Small intestine (tissue), 7 donors: ENCODE data around the gene MDGA2. TPM values are rescaled to one million over a fixed set of nuclear protein-coding genes. Genes with fewer than 3 reads are reported as not detected.
"Not testable (repeated sequence)": the region's sequence is repeated elsewhere in the genome, so short reads cannot be mapped to it uniquely, and the experiment has no call there.

Source experiments
- DNase-seq, 2 donors: peaks; one replicate each; pipeline versions ENCODE4 v3.0.0 to v3.0.0-alpha.2; 2013
- FAIRE-seq: peaks from 2 replicates; lab custom pipeline; 2012; peaks lifted over from hg19 to GRCh38; lab: Jason Lieb, UNC
- H3K27ac ChIP-seq, 3 donors: one replicate each; pipeline ENCODE4 v1.5.1; 2013; ENCODE audit warnings: low read length in 2 of 3, mild to moderate bottlenecking in 2 of 3, control low read depth in 1 of 3, inconsistent platforms in 1 of 3, low read depth in 1 of 3, moderate library complexity in 1 of 3
- H3K27me3 ChIP-seq, 3 donors: one replicate each; pipeline ENCODE4 v1.6.1; 2013; ENCODE audit warnings: low read length in 3 of 3, inconsistent platforms in 1 of 3; ENCODE audit not compliant: control insufficient read depth in 3 of 3, insufficient read depth in 3 of 3
- H3K36me3 ChIP-seq, 3 donors: one replicate each; pipeline ENCODE4 v1.6.1; 2013; ENCODE audit warnings: low read length in 3 of 3, inconsistent platforms in 1 of 3, low read depth in 1 of 3, mild to moderate bottlenecking in 1 of 3, moderate library complexity in 1 of 3; ENCODE audit not compliant: control insufficient read depth in 3 of 3, insufficient read depth in 2 of 3
- H3K4me1 ChIP-seq, 3 donors: one replicate each; pipeline ENCODE4 v1.6.1; 2013; ENCODE audit warnings: low read length in 2 of 3, inconsistent platforms in 1 of 3, low read depth in 1 of 3, mild to moderate bottlenecking in 1 of 3, moderate library complexity in 1 of 3; ENCODE audit not compliant: control insufficient read depth in 3 of 3, insufficient read depth in 2 of 3
- H3K4me3 ChIP-seq, 3 donors: one replicate each; pipeline ENCODE4 v1.5.1; 2013; ENCODE audit warnings: low read length in 3 of 3, control low read depth in 1 of 3, inconsistent platforms in 1 of 3, low read depth in 1 of 3, mild to moderate bottlenecking in 1 of 3, moderate library complexity in 1 of 3
- H3K9me3 ChIP-seq, 2 donors: one replicate each; pipeline ENCODE4 v1.6.1; 2013; ENCODE audit warnings: low read depth in 1 of 2, low read length in 1 of 2; ENCODE audit not compliant: control insufficient read depth in 2 of 2, insufficient read depth in 1 of 2
- WGBS, 3 donors: extraction: QIAGEN DNeasy Blood & Tissue Kit; methylation state at CpG; one replicate each; pipeline ENCODE4 v1.1.7; 2013; 5-methylcytosine and 5-hydroxymethylcytosine counted together
- polyA plus RNA-seq, 4 donors: library from polyadenylated mRNA; stranded (reverse) in 3 of 4; unstranded in 1 of 4; fragments of 200-250 nt in 3 of 4; fragments of 120-200 nt in 1 of 4; gene quantifications; one replicate each; pipeline versions ENCODE4 v1.2.1 to v1.2.3, GENCODE V29; 2013
- donor health status: healthy with polysubstance abuse.
- donor health status: control.
- donor health status: control.
- donor health status: Bipolar disorder and iron deficiency.
- donor health status: healthy.

MDGA2 gene
- polyA plus RNA-seq, 4 donors = 0.01 to 0.06 TPM; not detected in 2

GRCh38 chr14:47257013-47257412, 418.4 kb downstream of the MDGA2 start:
- FAIRE-seq = no peak
- DNase-seq = no peak
- Histone ChIP-seq H3K4me3 (no peak overlapping the region), H3K27ac (no peak overlapping the region), H3K36me3 (no peaks in the 10 kb centered on the region), H3K4me1 (no peaks in the 10 kb centered on the region), H3K9me3 (no peaks in the 10 kb centered on the region), H3K27me3 (no peaks in the 10 kb centered on the region)
- WGBS, 3 donors = 18 to 43% (median 29%) methylated on average over 2 of the region's 2 CpGs

GRCh38 chr14:47252802-47253201, 422.6 kb downstream of the MDGA2 start:
- no peaks in the 10 kb centered on the region for H3K9me3 ChIP-seq
- H3K27me3 ChIP-seq = no peaks in the 10 kb centered on the region
- WGBS, 3 donors = 69 to 77% (median 74%) methylated on average over 4 of the region's 4 CpGs
- FAIRE-seq (no peak), DNase-seq (no peak)
- no peak overlapping the region for H3K27ac ChIP-seq
- H3K4me3 ChIP-seq = no peak overlapping the region
- H3K36me3 ChIP-seq = no peaks in the 10 kb centered on the region
- no peaks in the 10 kb centered on the region for H3K4me1 ChIP-seq

GRCh38 chr14:47246367-47246766, 429.0 kb downstream of the MDGA2 start:
- no peaks in the 10 kb centered on the region for H3K27me3 ChIP-seq
- DNase-seq (no peak), FAIRE-seq (no peak)
- WGBS, 3 donors = 60 to 88% (median 78%) methylated on average over 1 of the region's 1 CpG
- no peak overlapping the region for H3K27ac ChIP-seq
- no peaks in the 10 kb centered on the region for H3K9me3 ChIP-seq
- no peaks in the 10 kb centered on the region for H3K4me1 ChIP-seq
- H3K4me3 ChIP-seq = no peak overlapping the region
- H3K36me3 ChIP-seq = no peaks in the 10 kb centered on the region

GRCh38 chr14:47242579-47242978, 432.8 kb downstream of the MDGA2 start:
- not testable (repeated sequence) for H3K4me3 ChIP-seq, H3K27ac ChIP-seq, H3K9me3 ChIP-seq, DNase-seq, H3K36me3 ChIP-seq, H3K27me3 ChIP-seq, H3K4me1 ChIP-seq, FAIRE-seq
- WGBS, 3 donors = 74 to 91% (median 86%) methylated on average over 10 to 18 of the region's 18 CpGs

- Histone ChIP-seq H3K4me3 (no peak overlapping the region), H3K27ac (no peak overlapping the region), H3K36me3 (no peaks in the 10 kb centered on the region), H3K9me3 (no peaks in the 10 kb centered on the region), H3K27me3 (no peaks in the 10 kb centered on the region), H3K4me1 (no peaks in the 10 kb centered on the region)
- FAIRE-seq = no peak
- no peak for DNase-seq
- 48 to 55% (median 50%) methylated on average over 1 of the region's 1 CpG for WGBS, 3 donors
Observed at GRCh38 chr14:47240748-47241437, 434.5 kb downstream of the MDGA2 start.

GRCh38 chr14:47235619-47236018, 439.8 kb downstream of the MDGA2 start:
- DNase-seq (no peak), FAIRE-seq (no peak)
- Histone ChIP-seq H3K27me3 (no peaks in the 10 kb centered on the region), H3K9me3 (no peaks in the 10 kb centered on the region), H3K4me1 (no peaks in the 10 kb centered on the region), H3K27ac (no peak overlapping the region), H3K4me3 (no peak overlapping the region), H3K36me3 (no peaks in the 10 kb centered on the region)
- WGBS, 3 donors = 70 to 76% (median 75%) methylated on average over 3 of the region's 3 CpGs

- DNase-seq (no peak), FAIRE-seq (no peak)
- no peak overlapping the region for H3K27ac ChIP-seq
- no peaks in the 10 kb centered on the region for H3K9me3 ChIP-seq
- no peak overlapping the region for H3K4me3 ChIP-seq
- no peaks in the 10 kb centered on the region for H3K36me3 ChIP-seq
- H3K4me1 ChIP-seq = no peaks in the 10 kb centered on the region
- no peaks in the 10 kb centered on the region for H3K27me3 ChIP-seq
- WGBS, 3 donors = 35 to 60% (median 46%) methylated on average over 5 of the region's 5 CpGs
Observed at GRCh38 chr14:47226877-47227520, 448.4 kb downstream of the MDGA2 start.

GRCh38 chr14:47223656-47224055, 451.7 kb downstream of the MDGA2 start:
- FAIRE-seq (no peak), DNase-seq (no peak)
- Histone ChIP-seq H3K36me3 (no peaks in the 10 kb centered on the region), H3K27ac (no peak overlapping the region), H3K27me3 (no peaks in the 10 kb centered on the region), H3K4me3 (no peak overlapping the region), H3K9me3 (no peaks in the 10 kb centered on the region), H3K4me1 (no peaks in the 10 kb centered on the region)
- WGBS, 3 donors = 80 to 84% (median 82%) methylated on average over 4 of the region's 4 CpGs
